22Rv1 (cell line): ENCODE results near the gene HSDL1.

Experiments used
- CTCF ChIP-seq: fragments of 450-650 bp; IDR thresholded peaks from 2 replicates; pipeline ENCODE4 v1.5.1; 2017; ENCODE audit warnings: mild to moderate bottlenecking
- ZFX ChIP-seq: fragments of 450-650 bp; IDR thresholded peaks from 2 replicates; pipeline ENCODE4 v1.6.1; 2017; ENCODE audit warnings: antibody characterized with exemption, borderline replicate concordance

- TF ChIP-seq CTCF = no peak
- TF ChIP-seq ZFX = no peak
Measured at GRCh38 chr16:84098939-84099338, 46.0 kb downstream of the HSDL1 start.
